GM12874 (cell line): ENCODE data around the gene CACNB4.

Source experiments
- TF ChIP-seq, protein P1 (sequence below): IDR thresholded peaks from 2 replicates; pipeline ENCODE4 v1.5.1; 2011; ENCODE audit warnings: low read depth, mild to moderate bottlenecking, control low read depth, low read length, moderate library complexity; ENCODE audit not compliant: insufficient read depth

The CACNB4 gene

DNA sequence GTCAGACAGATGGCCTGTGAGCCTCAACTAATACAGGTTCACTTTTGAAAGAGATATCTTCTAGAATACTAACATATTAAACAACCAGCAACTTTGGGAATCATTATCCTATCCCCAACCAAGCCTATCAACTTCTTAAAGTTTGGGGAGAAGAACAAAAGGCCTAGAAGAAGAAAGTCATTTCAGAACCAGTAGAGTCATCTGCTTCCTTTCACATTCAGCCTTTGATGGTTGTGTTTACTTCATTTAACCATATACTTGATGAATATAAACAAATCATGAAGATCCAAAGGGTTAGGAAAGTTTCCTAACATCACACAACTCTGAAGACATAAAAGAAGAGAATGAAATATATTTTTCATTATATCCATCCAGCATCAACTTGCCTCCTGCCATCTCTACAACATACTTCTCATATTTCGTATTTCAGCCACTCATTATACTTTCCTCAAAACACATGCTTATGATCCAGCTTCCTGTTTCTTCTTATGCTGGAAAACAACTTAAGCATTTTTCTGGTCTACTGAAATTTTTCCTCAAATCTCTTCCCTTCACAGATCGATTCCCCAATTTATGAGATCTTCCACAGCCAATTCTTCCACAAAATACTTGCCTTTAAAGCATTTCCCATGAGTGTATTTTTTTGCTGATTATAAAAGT, 114.3 kb downstream of the CACNB4 start:
- TF ChIP-seq, protein P1, sequence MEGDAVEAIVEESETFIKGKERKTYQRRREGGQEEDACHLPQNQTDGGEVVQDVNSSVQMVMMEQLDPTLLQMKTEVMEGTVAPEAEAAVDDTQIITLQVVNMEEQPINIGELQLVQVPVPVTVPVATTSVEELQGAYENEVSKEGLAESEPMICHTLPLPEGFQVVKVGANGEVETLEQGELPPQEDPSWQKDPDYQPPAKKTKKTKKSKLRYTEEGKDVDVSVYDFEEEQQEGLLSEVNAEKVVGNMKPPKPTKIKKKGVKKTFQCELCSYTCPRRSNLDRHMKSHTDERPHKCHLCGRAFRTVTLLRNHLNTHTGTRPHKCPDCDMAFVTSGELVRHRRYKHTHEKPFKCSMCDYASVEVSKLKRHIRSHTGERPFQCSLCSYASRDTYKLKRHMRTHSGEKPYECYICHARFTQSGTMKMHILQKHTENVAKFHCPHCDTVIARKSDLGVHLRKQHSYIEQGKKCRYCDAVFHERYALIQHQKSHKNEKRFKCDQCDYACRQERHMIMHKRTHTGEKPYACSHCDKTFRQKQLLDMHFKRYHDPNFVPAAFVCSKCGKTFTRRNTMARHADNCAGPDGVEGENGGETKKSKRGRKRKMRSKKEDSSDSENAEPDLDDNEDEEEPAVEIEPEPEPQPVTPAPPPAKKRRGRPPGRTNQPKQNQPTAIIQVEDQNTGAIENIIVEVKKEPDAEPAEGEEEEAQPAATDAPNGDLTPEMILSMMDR, result no peak

DNA sequence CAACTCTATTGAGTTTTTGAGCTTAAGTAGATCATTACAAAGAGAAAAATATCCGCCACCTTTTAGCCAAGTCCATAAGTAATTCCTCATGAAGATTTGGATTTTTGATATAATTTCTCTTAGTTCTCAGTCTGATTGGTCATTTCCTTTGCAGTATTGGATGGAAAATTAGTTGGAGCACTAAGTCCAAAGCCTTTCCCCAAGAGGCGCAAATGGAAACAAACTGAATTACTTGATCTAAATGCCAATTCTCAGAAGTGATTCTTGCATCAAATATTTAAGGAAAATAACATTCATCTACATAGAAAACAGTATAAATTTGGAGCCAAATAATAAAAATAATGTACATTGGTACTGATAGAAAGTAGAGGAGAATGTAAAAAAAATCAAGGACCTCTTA, 115.6 kb downstream of the CACNB4 start:
- TF ChIP-seq, protein P1, result no peak

DNA sequence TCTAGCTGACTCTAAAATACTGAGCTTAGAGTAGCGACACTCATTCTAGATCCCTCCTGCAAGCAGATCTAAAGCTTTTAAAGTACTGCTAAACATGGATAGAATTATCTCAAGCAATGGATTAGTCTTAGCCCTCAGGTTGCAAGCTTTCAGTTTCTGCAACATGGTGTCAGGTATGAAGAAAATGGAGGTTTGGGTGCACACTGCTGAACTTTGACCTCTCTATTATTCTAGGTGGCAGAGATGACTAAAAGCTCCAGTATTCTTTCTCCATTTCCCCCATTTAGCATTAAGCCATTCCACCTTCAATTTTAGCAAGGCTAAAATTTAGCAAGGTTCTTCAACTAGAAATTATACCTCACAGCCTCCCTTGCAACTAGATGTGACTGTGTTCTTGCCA, 117.0 kb downstream of the CACNB4 start:
- TF ChIP-seq, protein P1, result no peak

DNA sequence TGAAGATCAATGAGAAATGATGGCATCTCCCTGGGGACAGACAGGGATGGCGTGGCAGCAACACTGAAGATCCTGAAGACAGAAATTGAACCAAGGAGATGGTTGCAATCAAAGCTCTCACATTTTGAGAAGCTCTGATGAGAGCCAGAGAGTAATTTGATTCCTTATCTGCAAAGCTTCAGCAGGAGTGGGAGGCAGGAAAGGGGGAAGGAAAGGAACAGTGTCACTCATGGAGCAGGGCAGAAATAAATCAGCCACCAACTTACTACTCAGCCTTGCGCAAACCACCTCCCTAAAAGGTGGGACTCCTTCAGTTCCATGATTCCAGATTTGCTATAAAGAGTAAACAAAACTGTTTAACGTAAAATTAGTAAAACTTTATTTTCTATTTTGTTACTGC, 119.2 kb downstream of the CACNB4 start:
- TF ChIP-seq, protein P1, result no peak

DNA sequence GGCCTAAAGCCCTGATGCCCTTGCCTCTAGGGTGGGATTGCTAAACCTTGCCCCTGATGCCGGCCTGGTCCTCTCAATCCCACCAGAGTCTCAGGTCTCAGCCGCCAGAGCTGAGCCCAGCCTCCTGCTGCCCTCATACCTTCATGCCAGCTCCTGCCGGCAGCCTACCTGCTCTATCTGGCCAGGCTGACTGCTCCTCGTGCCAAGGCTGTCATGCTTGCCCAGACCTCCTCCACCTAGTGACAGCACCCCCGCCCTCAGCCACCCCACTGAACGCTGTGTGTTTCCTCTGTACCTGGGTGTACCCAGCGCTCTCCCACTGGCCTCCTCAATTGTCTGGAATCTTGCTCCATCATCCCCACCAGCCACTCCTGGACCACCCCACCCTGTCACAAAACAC, 120.1 kb downstream of the CACNB4 start:
- TF ChIP-seq, protein P1, result no peak

DNA sequence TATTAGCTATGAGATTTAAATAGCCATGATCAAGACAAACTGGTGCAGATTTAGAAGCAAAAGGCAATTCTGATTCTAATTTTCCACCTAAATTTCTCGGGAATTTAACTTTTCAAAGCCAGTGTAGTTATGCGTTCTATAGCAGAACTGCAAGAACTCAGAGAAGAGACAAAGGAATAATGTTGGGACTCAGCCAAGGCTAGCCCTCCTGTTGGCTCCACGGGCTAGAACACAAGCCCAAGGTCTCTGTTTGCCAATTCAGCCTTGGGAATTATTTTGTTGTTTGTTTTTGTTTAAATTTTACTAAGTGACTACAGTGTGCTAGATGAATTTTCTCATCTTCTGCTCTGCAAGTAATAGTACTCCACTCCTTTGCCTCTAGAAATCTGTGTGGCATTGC, 121.2 kb downstream of the CACNB4 start:
- TF ChIP-seq, protein P1, result no peak

DNA sequence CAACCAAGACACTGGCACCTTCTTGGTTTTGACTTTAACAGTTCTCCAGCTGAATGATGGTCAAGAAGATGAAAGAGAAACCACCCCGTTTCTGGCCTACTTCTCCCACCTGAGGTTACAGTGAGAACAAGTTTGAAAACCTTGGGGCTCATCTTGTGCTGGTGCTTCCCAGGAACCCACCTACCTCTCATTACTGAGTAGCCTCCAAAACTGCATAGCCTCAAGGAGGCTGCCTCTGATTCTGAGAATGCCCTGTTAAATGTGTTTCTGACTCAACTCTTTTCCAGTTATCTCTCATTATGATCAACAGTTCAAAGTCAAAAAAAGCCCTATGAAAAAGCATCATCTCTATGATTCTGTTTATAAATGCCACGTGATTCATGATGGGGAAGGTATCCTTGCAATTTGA, 121.9 kb downstream of the CACNB4 start:
- TF ChIP-seq, protein P1, result no peak
